ENCODE data around the gene NXN.
"Not testable (repeated sequence)": the region's sequence is repeated elsewhere in the genome, so short reads cannot be mapped to it uniquely, and the experiment has no call there.

- TF ChIP-seq YY1 (IDR thresholded peaks at IDR 0.05; ENCODE audit: insufficient read depth, insufficient read length); SUZ12 (IDR thresholded peaks at IDR 0.05; ENCODE audit: extremely low read depth, insufficient read depth, insufficient read length): not testable (repeated sequence)
Measured at GRCh38 chr17:749359-749758, 230.2 kb downstream of the NXN start.

Measured in NT2/D1 (cell line).